HCT116 (cell line): ENCODE data around the gene UGT2A3.

Experiments
- CTCF ChIP-seq, 3 experiments: fragments of 200-600 bp in 1 of 3; sonication (generic) in 1 of 3; IDR thresholded peaks in 2 of 3; conservative IDR thresholded peaks in 1 of 3; 2 replicates each; pipeline ENCODE4 v1.5.1; 2012 to 2017; ENCODE audit warnings: low read depth in 2 of 3, low read length in 2 of 3, antibody characterized with exemption in 1 of 3, borderline replicate concordance in 1 of 3, control low read depth in 1 of 3, mild to moderate bottlenecking in 1 of 3, mixed read lengths in 1 of 3, mixed run types in 1 of 3, moderate library complexity in 1 of 3; ENCODE audit not compliant: insufficient read depth in 1 of 3
- POLR2A ChIP-seq: IDR thresholded peaks from 2 replicates; pipeline ENCODE4 v1.7.0; 2011; ENCODE audit warnings: borderline replicate concordance; ENCODE audit not compliant: insufficient read depth, insufficient read length; ENCODE audit errors: extremely low read depth

GRCh38 chr4:68985442-68985841 is 33.8 kb upstream of the UGT2A3 start:
- TF ChIP-seq CTCF (IDR thresholded peaks at IDR 0.05 in 2 of 3, conservative IDR thresholded peaks at IDR 0.05 in 1 of 3; ENCODE audit: borderline replicate concordance in 1 of 3, insufficient read depth in 1 of 3, low read depth in 2 of 3, low read length in 2 of 3) (no peak), POLR2A (no peak)
